Adrenal gland (tissue), 12 donors: ENCODE data around the gene IL1RAPL1. TPM values are rescaled to one million over a fixed set of nuclear protein-coding genes. Genes with fewer than 3 reads are reported as not detected.

Experiments used
- DNase-seq, 7 donors: peaks; one replicate each; pipeline ENCODE4 v3.0.0-alpha.2; 2019 to 2020
- H3K27ac ChIP-seq, 5 donors: fragments of 200-600 bp; sonication (generic) in 4 of 5; 1 replicate in 3 of 5; 2 replicates in 2 of 5; pipeline versions ENCODE4 v1.5.1 to v1.8.0; 2016 to 2020; ENCODE audit warnings: mild to moderate bottlenecking in 1 of 5
- H3K27me3 ChIP-seq: fragments of 200-600 bp; 2 replicates; pipeline ENCODE4 v1.8.0; 2021
- H3K36me3 ChIP-seq, 2 donors: fragments of 200-600 bp; replicated peaks in 1 of 2; 1 replicate in 1 of 2; 2 replicates in 1 of 2; pipeline versions ENCODE4 v1.5.1 to v1.8.0; 2018 to 2022
- H3K4me1 ChIP-seq, 2 donors: fragments of 200-600 bp; replicated peaks in 1 of 2; 1 replicate in 1 of 2; 2 replicates in 1 of 2; pipeline versions ENCODE4 v1.5.1 to v1.8.0; 2018 to 2021
- H3K4me3 ChIP-seq, 4 donors: fragments of 200-600 bp; sonication (generic) in 3 of 4; one replicate each; pipeline ENCODE4 v1.5.1; 2016 to 2018
- H3K9me3 ChIP-seq, 3 donors: fragments of 200-600 bp; sonication (generic) in 1 of 3; replicated peaks in 1 of 3; 1 replicate in 2 of 3; 2 replicates in 1 of 3; pipeline versions ENCODE4 v1.5.1 to v1.8.0; 2016 to 2021
- CTCF ChIP-seq, 6 experiments: fragments of 450-650 bp in 4 of 6; fragments of 200-600 bp in 2 of 6; sonication (generic) in 1 of 6; IDR thresholded peaks; 1 replicate in 5 of 6; 2 replicates in 1 of 6; pipeline versions ENCODE4 v1.5.1 to v1.8.0; 2016 to 2021; ENCODE audit warnings: antibody characterized with exemption in 6 of 6, mild to moderate bottlenecking in 2 of 6, moderate library complexity in 1 of 6
- POLR2A ChIP-seq, 2 donors: fragments of 450-650 bp; IDR thresholded peaks; one replicate each; pipeline ENCODE4 v1.6.1; 2017; ENCODE audit warnings: antibody characterized with exemption in 2 of 2, mild to moderate bottlenecking in 2 of 2, moderate library complexity in 1 of 2
- WGBS, 4 donors: extraction: QIAGEN DNeasy Blood & Tissue Kit in 2 of 4; methylation state at CpG; one replicate each; pipeline versions ENCODE4 v1.1.5 to v1.1.7; 2013 to 2017; 5-methylcytosine and 5-hydroxymethylcytosine counted together
- intact Hi-C, 2 donors: fragments of 100-400 bp; cut with DNase I; formaldehyde crosslinking; loops; one replicate each; pipeline versions ENCODE4 v1.14.1 to v1.15.0; 2022 to 2023
- polyA plus RNA-seq, 3 donors: library from polyadenylated mRNA; stranded (reverse); fragments of 200-250 nt in 2 of 3; fragments of 350-450 nt in 1 of 3; fragmentation: Illumina TruSeq in 1 of 3; extraction: RNeasy Lipid Tissue Mini Kit (QIAGEN cat#74804) in 1 of 3; gene quantifications; one replicate each; pipeline ENCODE4 v1.2.3, GENCODE V29; 2013 to 2014
- total RNA-seq, 9 donors: library from RNA; depleted of rRNA in 4 of 9; stranded (reverse); fragments of >200 nt in 4 of 9; fragments of 120-200 nt in 1 of 9; fragmentation: NEBNext Ultra II Directional in 1 of 9; extraction: Animal tissue kit (Norgen Biotek cat#: 25700) in 1 of 9; gene quantifications; one replicate each; pipeline versions ENCODE4 v1.1.0 to v1.2.4, GENCODE V29; 2013 to 2023
- donor health status: healthy with polysubstance abuse.
- donor health status: Bipolar disorder and iron deficiency.
- donor health status: DM: yes; HTN: yes; CAD: no.
- donor health status: DM: no; HTN: no; CAD: no.
- donor health status: DM: no; HTN: no; CAD: no.
- donor health status: DM: yes; HTN: yes; CAD: no.

The IL1RAPL1 gene
- total and polyA plus RNA-seq, 12 donors, result 1.1 TPM; not detected in 11

GRCh38 chrX:29707088-29707487 lies 1119.8 kb downstream of the IL1RAPL1 start:
- intact Hi-C loops, result no loop called here
- WGBS, 4 donors, result 83 to 93% (median 88%) methylated on average over 2 of the region's 2 CpGs

GRCh38 chrX:29721152-29721551 lies 1133.9 kb downstream of the IL1RAPL1 start:
- no peaks in the 10 kb centered on the region for H3K27me3 ChIP-seq

More at GRCh38 chrX:29707088-29707487, 1119.8 kb downstream of the IL1RAPL1 start:
- no peaks in the 10 kb centered on the region for H3K36me3 ChIP-seq
- no peak overlapping the region for H3K4me3 ChIP-seq
- no peak for TF ChIP-seq CTCF (IDR thresholded peaks at IDR 0.05)
- no peak for TF ChIP-seq POLR2A (IDR thresholded peaks at IDR 0.05)
- no peak for DNase-seq
- no peaks in the 10 kb centered on the region for H3K27me3 ChIP-seq
- no peak overlapping the region for H3K27ac ChIP-seq
- no peaks in the 10 kb centered on the region for H3K9me3 ChIP-seq
- no peaks in the 10 kb centered on the region for H3K4me1 ChIP-seq

GRCh38 chrX:29724316-29724715 lies 1137.1 kb downstream of the IL1RAPL1 start:
- 38 to 60% (median 47%) methylated on average over 1 of the region's 1 CpG for WGBS, 4 donors
- H3K4me3 ChIP-seq, result no peak overlapping the region
- TF ChIP-seq POLR2A (IDR thresholded peaks at IDR 0.05) (no peak), CTCF (IDR thresholded peaks at IDR 0.05) (no peak)
- H3K27ac ChIP-seq, result no peak overlapping the region
- no peaks in the 10 kb centered on the region for H3K36me3 ChIP-seq
- no peak for DNase-seq
- H3K9me3 ChIP-seq, result no peaks in the 10 kb centered on the region
- H3K4me1 ChIP-seq, result no peaks in the 10 kb centered on the region
- H3K27me3 ChIP-seq, result no peaks in the 10 kb centered on the region
- intact Hi-C loops, result no loop called here

More at GRCh38 chrX:29721152-29721551, 1133.9 kb downstream of the IL1RAPL1 start:
- no peak overlapping the region for H3K4me3 ChIP-seq
- no peaks in the 10 kb centered on the region for H3K9me3 ChIP-seq
- intact Hi-C loops, result no loop called here
- WGBS, 4 donors, result 80 to 100% (median 84%) methylated on average over 1 to 2 of the region's 2 CpGs
- H3K4me1 ChIP-seq, result no peaks in the 10 kb centered on the region
- no peaks in the 10 kb centered on the region for H3K36me3 ChIP-seq
- TF ChIP-seq POLR2A (IDR thresholded peaks at IDR 0.05) (no peak), CTCF (IDR thresholded peaks at IDR 0.05) (no peak)
- H3K27ac ChIP-seq, result no peak overlapping the region
- DNase-seq, result no peak

GRCh38 chrX:29726811-29727210 lies 1139.6 kb downstream of the IL1RAPL1 start:
- Histone ChIP-seq H3K9me3 (no peaks in the 10 kb centered on the region), H3K4me1 (no peaks in the 10 kb centered on the region), H3K4me3 (no peak overlapping the region), H3K27me3 (no peaks in the 10 kb centered on the region), H3K36me3 (no peaks in the 10 kb centered on the region), H3K27ac (no peak overlapping the region)
- TF ChIP-seq CTCF (IDR thresholded peaks at IDR 0.05) (no peak), POLR2A (IDR thresholded peaks at IDR 0.05) (no peak)
- DNase-seq, result no peak
- intact Hi-C loops, result no loop called here
- 61 to 85% (median 79%) methylated on average over 2 of the region's 2 CpGs for WGBS, 4 donors
